Stimulated activated CD4-positive, alpha-beta T cell treated with anti-CD3 and anti-CD28 coated beads, Interleukin-1b, Interleukin-23, amount 100 ng/mL, for 24 hours (primary cell): ENCODE measurements around the gene CCDC200.
"Not testable (repeated sequence)": the region's sequence is repeated elsewhere in the genome, so short reads cannot be mapped to it uniquely, and the experiment has no call there.

Experiments
- DNase-seq, 4 experiments: peaks; one replicate each; pipeline ENCODE4 v3.0.0-alpha.2; 2020; ENCODE audit warnings: low read depth in 4 of 4, low spot score in 1 of 4

Gene CCDC200

DNA sequence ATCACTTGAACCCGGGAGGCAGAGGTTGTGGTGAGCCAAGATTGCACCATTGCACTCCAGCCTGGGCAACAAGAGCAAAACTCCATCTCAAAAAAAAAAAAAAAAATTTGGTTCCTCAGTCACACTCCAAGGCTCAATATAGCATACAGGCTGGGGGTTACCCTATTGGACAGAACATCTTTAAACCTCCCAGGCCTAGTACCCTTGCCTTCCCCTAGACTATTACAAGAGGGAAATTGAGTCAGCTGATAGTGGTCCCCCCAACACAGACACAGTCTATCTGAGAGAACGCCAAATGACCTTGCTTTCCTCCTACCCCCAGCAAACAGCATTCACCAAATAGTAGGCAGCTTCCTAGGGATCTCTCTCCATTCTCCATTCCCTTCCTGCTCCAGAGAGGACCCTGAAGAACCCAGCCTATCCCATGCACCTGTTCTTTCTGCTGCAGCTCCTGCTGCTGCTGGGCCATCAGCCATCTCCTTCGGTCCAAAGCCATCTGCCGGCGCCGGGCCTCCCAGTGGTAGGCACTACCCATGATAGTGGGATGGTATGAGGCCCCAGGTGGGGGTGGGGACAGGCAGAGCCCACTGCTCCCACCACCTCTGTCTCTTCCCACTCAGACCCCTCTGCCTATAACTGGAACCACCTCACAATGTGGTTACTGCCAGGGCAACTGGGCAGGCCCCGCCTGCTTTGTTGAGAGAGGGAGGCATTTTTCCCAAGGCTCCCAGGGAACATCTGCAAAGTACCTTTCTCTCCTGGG, at the start of gene CCDC200:
CCDC200 (minus strand) TSS at position 604 of the 763 bp plus-strand sequence; CDS start at position 535, 69 bp downstream.
- DNase-seq = not testable (repeated sequence)

DNA sequence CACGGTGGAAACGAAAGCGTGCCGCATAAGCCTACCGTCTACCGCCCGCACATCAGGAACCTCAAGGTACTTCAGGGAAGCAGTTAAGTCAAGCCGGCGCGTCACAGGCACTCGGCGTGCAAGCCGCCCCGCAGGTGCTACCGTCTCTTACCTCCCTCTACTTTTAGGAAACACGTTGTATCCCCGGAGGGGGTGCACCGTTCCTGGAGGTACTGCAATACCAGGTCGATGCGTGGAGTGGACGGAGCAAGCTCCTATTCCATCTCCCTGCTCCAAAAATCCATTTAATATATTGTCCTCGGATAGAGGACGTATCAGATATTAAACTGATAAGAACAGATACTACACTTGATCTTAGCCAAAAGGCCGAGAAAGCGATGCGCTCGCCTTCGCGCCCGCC, 44.5 kb upstream of the CCDC200 start:
- not testable (repeated sequence) for DNase-seq

DNA sequence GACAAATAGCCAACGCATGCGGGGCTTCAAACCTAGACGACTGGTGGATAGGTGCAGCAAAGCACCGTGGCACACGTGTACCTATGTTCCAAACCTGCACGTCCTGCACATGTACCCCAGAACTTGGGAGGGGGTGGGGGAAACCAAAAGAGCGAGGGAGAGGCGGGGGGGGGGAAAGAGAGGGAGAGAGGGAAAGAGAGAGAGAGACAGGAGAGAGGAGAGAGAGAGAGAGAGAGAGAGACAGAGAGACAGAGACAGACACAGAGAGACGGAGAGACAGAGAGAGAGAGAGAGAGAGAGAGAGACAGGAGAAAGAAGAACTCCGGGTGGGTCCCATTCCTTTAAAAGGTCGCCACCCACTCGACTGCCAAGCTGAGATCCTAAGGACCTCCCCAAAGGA, 44.1 kb upstream of the CCDC200 start:
- DNase-seq = not testable (repeated sequence)

DNA sequence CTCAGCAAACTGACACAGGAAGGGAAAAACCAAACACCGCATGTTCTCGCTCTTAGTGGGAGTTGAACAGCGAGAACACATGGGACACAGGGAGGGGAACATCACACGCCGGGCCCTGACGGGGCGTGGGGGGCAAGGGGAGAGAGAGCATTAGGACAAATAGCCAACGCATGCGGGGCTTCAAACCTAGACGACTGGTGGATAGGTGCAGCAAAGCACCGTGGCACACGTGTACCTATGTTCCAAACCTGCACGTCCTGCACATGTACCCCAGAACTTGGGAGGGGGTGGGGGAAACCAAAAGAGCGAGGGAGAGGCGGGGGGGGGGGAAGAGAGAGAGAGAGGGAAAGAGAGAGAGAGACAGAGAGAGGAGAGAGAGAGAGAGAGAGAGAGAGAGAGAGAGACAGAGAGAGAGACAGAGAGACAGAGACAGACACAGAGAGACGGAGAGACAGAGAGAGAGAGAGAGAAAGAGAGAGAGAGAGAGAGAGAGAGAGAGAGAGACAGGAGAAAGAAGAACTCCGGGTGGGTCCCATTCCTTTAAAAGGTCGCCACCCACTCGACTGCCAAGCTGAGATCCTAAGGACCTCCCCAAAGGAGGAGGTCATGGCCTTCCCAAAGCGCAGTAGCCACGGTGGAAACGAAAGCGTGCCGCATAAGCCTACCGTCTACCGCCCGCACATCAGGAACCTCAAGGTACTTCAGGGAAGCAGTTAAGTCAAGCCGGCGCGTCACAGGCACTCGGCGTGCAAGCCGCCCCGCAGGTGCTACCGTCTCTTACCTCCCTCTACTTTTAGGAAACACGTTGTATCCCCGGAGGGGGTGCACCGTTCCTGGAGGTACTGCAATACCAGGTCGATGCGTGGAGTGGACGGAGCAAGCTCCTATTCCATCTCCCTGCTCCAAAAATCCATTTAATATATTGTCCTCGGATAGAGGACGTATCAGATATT, 42.4 kb upstream of the CCDC200 start:
- not testable (repeated sequence) for DNase-seq

DNA sequence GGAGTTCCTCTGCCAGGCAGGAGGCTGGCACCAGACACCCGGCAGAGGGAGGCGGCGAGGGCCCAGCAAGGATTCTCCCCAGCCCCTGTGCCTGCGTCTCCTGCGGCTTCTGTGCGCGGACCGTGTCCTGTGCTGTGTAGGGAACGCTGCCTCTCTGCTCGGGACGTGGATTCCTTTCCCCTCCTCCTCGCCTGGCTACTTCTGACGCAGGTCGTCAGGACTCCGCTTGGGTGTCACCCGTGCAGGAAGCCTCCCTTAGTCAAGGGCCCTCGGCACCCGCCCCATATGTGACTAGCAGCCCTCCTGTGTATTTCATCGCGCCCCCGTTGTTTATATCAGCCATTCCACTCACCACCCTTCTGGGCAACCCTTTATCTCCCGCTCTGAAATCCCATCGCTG, 18.0 kb upstream of the CCDC200 start:
- DNase-seq = not testable (repeated sequence)

DNA sequence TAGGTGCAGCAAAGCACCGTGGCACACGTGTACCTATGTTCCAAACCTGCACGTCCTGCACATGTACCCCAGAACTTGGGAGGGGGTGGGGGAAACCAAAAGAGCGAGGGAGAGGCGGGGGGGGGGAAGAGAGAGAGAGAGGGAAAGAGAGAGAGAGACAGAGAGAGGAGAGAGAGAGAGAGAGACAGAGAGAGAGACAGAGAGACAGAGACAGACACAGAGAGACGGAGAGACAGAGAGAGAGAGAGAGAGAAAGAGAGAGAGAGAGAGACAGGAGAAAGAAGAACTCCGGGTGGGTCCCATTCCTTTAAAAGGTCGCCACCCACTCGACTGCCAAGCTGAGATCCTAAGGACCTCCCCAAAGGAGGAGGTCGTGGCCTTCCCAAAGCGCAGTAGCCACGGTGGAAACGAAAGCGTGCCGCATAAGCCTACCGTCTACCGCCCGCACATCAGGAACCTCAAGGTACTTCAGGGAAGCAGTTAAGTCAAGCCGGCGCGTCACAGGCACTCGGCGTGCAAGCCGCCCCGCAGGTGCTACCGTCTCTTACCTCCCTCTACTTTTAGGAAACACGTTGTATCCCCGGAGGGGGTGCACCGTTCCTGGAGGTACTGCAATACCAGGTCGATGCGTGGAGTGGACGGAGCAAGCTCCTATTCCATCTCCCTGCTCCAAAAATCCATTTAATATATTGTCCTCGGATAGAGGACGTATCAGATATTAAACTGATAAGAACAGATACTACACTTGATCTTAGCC, 12.4 kb upstream of the CCDC200 start:
- DNase-seq = not testable (repeated sequence)

DNA sequence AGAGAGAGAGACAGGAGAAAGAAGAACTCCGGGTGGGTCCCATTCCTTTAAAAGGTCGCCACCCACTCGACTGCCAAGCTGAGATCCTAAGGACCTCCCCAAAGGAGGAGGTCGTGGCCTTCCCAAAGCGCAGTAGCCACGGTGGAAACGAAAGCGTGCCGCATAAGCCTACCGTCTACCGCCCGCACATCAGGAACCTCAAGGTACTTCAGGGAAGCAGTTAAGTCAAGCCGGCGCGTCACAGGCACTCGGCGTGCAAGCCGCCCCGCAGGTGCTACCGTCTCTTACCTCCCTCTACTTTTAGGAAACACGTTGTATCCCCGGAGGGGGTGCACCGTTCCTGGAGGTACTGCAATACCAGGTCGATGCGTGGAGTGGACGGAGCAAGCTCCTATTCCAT, 11.2 kb upstream of the CCDC200 start:
- not testable (repeated sequence) for DNase-seq

DNA sequence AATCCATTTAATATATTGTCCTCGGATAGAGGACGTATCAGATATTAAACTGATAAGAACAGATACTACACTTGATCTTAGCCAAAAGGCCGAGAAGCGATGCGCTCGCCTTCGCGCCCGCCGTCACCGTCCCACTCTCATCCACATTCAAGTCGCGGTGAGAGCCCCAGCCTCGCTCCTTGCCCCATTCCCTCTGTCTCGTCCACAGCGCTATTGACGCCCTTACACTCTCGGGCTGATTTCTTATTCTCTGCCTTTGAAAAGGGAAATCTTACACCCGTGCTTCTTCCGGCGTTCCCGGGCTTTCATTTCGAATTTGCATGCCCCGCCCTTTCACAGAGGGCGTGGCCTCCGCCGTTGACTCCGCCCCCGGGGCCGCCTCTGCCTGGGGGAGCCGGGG, 5.5 kb upstream of the CCDC200 start, which contains the start of gene RNU2-1:
RNU2-1 (minus strand) TSS at position 101 of the 400 bp plus-strand sequence.
- DNase-seq = not testable (repeated sequence)

DNA sequence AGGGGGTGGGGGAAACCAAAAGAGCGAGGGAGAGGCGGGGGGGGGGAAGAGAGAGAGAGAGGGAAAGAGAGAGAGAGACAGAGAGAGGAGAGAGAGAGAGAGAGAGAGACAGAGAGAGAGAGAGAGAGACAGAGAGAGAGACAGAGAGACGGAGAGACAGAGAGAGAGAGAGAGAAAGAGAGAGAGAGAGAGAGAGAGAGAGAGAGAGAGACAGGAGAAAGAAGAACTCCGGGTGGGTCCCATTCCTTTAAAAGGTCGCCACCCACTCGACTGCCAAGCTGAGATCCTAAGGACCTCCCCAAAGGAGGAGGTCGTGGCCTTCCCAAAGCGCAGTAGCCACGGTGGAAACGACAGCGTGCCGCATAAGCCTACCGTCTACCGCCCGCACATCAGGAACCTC, 4.8 kb upstream of the CCDC200 start:
- not testable (repeated sequence) for DNase-seq

DNA sequence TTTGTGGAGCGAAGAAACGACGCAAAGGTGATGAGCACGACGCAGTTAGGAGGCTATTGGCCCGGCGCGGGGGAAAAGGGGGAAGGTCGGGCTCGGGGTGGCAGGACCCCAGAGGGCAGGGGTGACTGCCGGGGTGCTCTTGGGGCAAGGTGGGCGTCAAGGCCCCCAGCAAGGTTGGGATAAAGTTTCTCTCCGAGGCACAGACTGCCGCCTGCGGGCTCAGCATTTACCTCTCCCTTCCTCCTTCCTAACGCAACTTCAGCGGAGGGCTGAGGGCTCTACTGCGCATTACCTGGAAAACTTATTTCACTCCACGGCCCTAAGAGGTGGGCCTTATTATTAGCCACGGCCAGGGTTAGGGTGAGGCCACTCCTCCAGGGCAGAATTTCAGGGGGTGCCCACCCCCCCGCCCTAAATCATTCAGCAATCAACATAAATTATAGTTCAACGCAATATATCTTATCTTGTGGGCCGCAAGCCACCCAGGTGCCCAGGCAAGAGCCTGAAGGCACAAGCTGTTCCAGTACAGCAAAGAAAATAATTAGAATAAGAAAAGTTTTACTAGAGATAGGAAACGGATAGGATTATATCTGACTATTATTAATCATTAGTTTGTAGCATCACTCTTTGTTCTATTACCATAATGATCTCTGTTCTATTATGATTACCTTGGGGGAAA, 3.7 kb upstream of the CCDC200 start:
- not testable (repeated sequence) for DNase-seq

DNA sequence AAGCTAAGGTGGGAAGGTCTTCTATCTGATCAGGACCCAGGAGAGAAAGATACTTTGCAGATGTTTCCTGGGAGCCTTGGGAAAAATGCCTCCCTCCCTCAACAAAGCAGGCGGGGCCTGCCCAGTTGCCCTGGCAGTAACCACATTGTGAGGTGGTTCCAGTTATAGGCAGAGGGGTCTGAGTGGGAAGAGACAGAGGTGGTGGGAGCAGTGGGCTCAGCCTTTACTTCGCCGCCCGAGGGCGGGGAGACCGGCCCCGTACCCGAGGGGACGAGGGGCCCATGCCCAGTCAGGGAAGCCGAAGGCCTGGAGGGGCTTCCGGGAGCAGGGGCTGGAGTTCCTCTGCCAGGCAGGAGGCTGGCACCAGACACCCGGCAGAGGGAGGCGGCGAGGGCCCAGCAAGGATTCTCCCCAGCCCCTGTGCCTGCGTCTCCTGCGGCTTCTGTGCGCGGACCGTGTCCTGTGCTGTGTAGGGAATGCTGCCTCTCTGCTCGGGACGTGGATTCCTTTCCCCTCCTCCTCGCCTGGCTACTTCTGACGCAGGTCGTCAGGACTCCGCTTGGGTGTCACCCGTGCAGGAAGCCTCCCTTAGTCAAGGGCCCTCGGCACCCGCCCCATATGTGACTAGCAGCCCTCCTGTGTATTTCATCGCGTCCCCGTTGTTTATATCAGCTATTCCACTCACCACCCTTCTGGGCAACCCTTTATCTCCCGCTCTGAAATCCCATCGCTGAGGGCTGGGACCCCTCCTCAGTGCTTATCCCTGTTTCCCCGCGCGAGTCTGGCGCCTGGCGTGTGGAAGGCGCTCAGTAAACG, 3.0 kb upstream of the CCDC200 start:
- not testable (repeated sequence) for DNase-seq

DNA sequence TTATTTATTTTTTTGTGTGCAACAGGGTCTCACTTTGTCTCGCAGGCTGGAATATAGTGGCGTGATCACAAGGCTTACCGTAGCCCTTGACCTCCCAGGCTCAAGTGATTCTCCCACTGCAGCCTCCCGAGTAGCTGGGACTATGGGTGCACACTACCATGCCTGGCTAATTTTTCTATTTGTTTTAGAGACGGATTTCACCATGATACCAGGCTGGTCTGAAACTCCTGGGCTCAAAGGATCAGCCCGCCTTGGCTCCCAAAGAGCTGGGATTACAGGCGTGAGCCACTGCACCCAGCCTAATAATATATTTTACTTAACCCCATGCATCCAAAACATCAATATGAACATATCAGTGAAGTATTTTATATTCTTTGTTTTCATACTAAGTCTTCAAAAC, 2.0 kb downstream of the CCDC200 start:
- no peak for DNase-seq

DNA sequence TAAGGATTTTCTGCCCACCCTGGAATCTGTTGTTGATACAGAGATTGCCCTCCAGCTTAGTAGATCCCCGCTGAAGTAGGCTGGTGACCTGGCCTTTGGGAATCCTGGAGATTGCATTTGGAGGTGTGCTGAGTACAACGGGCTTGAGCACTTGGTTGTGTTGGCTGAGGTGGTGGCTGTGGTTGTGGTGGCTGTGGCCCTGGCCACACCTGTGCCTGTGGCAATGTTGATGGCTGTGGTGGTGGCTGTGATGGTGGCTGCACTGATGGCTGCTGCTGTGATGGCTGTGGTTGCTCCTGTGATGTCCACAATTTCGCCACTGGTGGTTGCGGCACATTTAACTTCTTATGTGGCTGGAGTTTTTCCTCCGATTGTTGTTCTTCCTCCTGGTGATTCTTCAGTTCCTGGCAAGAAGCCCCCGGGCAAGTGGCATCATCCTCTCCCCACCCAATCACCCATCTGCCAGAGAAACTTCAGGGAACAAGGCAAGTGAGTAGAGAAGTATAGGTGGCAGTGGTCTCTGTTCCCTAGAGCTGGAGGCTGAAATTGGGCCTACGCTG, 4.2 kb downstream of the CCDC200 start:
- DNase-seq = no peak

DNA sequence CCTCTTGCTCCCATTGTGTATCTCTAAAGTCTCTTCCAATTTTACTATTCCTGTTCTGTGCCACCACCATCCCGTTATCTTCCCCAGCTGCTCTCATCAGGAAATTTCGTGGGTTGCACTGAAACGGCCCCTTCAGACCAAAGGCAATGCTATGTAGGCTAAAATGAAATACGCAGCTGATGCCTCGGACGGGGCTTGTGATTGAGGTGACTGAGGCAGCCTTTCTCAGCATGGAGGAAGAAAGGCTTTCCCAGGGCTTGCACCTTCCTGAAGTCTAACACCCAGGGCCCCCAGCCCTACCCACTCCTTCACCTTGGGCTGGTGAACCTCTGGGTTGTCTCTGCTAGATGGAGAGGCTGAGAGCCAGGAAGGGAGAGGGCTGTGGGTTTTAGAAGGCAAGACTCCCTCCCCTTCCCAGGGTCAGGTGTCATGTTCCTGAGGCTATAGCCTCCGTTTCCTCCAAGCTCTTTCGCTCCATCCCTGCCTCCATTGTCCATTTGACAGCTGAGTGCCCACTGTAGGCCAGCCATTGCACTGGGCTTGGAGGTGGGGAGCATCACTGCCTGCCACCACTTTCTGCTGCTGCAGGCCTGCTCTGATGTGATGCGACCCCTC, 7.8 kb downstream of the CCDC200 start:
- no peak for DNase-seq

DNA sequence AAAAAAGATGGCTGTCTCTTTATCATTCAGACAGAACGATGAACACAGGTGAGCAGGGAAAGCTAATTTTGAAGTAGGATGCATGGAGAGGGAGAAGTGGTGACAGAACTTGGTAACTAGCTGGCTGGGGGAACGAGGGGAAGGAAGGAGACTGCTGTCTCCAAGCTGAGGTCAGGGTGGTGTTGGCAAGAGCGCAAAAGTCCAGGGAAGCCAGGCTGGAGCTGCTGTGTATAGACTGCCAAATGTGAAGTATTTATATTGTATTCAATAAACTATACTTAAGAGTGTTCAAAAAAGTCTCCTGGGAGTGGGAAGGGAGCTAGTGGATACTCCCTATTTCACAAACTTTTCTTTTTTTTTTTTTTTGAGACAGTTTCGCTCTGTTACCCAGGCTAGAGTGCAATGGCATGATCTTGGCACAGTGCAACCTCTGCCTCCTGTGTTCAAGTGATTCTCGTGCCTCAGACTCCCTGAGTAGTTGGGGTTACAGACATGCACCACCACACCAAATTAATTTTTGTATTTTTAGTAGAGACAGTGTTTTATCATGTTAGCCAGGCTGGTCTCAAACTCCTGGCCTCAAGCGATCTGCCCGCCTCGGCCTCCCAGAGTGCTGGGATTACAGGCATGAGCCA, 8.6 kb downstream of the CCDC200 start:
- DNase-seq = no peak

DNA sequence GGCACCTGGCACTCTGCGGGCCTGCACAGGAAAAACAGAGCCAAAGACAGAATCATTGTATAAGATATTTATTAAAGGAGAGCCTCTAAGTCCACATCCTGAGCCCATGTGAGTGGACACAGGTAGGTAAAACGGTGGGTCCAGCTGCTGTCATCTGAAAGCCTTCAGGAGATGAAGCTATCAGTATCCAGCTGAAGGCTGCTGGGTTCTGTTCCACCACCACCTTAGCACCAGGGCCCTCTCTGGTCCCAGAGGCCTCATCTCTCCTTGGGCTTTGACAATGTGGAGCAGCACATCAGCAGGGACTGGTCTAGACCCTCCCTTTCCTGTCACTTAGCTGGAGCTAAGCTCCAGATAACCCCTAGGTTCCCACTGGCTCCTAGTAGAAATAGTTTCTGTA, 9.4 kb downstream of the CCDC200 start:
- DNase-seq = no peak

DNA sequence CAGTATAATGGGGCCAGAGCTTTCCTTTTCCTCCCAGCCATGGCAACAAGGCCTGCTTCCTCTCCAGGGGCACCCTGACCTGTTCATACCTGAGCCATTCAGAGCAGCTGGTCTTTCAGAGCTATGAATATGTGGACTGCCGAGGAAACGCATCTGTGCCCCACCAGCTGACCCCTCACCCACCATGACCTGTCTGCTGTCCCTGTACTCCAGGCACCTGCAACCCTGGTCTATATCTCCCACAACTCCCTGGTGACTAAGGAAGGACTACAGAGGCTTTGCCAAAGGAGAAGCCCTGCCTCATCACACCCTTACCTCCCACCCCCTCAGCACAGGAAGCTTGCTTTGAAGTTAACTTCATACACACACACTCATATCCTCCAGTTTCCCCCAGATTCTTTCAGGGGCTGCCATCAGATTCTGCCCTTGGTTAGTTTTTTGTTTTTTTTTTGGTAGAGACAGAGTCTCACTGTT, 10.8 kb downstream of the CCDC200 start:
- DNase-seq = peak in 1 of 4 experiments; percentile 26
